GM15510 (cell line): ENCODE results near the gene KRT4.

Experiments used
- POLR2A ChIP-seq: IDR thresholded peaks from 3 replicates; pipeline ENCODE4 v1.6.1; 2011; ENCODE audit warnings: borderline replicate concordance; ENCODE audit not compliant: insufficient read length; ENCODE audit errors: extremely low read depth

The KRT4 gene

GRCh38 chr12:52819731-52820510 is 6.0 kb upstream of the KRT4 start:
- no peak for TF ChIP-seq POLR2A

DNA sequence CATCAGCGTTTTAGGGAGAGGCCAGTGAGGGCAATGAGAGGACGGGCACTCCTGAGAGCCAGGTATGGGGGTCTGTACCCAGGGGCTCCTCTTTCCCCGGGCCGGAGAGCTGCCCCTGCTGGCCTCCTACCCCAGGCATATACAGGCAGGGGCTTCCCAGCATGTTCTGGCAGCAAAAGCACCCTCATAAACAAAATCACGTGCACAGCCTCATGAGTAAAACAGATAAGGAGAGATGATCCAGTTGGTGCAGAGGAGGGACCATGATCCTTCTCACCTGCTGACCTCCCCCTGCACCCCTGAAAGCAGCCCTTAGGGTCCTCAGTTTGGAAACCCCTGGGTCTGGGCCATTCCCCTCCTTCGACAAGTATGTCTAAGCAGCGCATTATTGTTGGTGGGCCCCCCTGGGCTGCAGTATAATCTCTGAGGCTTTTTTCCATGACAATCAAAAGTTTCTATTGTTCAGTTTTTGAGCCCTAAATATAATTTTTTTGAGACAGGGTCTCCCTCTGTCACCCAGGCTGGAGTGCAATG is 5.0 kb upstream of the KRT4 start:
- no peak for TF ChIP-seq POLR2A

DNA sequence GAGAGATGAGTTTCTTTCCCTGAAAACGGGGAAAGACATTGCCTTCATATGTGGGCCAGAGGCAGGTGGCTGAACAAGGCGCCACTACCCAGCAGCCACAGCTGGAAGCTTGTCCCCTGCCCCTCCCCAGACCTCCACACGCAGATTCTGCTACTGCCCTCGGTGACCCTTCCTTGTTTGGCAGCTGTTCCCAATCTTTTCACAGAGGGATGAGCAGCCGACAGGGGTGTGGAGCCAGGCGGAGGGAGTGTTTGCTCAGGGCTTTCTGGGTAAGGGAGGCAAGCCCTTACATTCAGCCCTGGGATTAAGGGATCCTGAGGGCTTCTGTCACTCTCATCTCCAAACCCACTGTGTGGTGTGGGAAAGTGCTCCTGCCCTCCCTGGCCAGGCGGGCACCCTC is 4.5 kb upstream of the KRT4 start:
- no peak for TF ChIP-seq POLR2A

DNA sequence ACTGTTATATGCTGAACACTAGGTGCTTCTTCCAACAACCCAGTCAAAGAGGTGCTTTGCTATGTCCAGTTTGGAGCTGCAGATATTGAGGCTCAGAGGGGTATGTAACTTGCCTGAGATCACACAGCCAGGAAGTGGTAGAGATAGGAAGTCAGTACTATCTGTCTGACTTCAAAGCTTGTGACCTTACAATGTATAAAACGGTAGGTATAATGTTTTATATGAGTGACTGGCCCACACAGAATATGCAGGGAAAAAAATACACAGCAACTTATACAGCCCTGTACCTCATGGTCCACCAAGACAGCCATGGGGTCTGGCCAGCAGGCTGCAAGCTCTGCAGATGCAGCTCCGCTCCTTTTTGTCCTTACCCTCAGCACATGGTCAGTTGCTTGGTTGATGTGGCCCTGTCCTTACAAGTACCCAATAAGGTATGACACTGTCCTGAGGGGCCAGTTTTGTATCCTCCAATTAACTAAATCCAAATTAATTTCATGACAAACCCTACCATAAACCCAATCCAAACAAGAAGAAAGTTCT is 3.9 kb upstream of the KRT4 start:
- TF ChIP-seq POLR2A = no peak

DNA sequence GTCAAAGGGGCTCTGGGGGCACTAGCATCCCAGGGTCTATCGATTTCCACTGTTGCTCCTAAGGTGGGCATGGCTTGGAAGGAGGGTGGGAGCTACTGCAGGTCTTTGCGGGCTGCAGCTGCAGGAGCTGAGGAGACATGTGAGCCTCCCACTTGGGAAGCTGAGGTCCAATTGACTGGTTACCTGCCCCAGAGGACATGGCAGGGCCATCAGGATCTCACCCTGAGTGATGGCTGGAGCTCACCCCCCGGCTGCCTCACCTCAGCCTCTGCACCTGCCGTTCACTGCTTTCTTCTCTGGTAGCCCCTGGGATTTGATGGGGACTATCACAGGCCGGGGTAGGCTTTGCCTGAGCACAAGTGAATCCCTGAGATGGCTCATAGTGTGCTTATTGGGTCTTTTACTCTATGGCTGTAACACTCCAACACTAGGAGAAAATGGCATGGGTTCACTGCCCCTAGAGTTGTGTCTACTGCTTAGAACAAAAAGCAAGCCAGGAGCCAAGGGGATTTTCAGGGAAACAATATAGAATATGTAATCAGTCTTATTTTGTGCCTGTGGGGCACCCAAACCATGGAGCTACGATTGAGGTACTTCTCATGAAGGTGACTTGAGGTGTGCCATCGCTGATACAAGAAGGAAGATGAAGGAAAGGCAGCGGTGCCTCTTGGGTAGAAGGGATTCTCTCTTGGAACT is 3.2 kb upstream of the KRT4 start:
- TF ChIP-seq POLR2A = no peak

DNA sequence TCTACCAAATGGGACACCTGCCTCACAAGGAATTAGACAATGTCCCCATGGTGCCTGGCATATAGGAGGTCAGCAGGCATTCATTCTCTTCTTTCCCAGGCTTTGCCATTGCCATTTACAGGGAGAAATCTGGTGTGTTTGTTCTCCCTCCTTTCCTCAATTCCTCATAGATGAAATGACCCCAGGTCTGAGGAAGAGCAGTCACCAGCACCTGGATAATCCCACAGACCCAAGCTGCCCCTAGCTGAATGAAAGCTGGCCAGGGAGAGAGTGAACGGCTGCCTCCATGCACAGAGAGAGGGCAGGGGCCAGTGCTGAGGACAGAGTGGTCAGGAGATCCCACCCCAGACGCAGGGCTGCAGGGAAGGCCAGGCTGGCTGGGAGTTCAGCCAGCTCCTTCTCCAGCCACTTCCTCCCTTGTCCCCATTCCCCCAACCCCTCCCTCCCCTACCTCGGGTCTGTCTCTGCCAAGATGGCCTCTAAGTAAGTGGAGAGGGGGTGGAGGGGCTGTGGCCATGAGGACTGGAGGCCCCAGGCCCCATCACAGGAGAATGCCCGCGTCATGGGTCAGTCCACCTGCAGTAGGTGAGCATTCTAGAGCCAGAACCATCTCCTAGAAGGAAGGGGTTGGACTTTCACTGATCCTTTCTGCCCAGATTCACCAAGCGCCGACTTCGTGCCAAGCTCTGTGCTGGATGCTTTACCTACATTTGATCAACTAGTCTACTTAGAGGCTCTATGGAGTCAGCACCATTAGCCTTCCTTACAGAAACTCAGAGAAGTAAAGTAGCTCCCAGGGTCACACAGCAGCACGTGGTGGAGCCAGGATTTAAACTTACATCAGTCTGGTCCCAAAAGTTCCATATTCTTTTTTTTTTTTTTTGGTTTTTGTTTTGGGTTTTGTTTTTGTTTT is 2.0 kb upstream of the KRT4 start:
- no peak for TF ChIP-seq POLR2A

- no peak for TF ChIP-seq POLR2A
Observed at GRCh38 chr12:52815161-52815560, 1.2 kb upstream of the KRT4 start.

GRCh38 chr12:52814710-52815155 is 817 bp upstream of the KRT4 start:
- no peak for TF ChIP-seq POLR2A

- no peak for TF ChIP-seq POLR2A
Observed at GRCh38 chr12:52813203-52813819, 605 bp downstream of the KRT4 start.

GRCh38 chr12:52812749-52813148 is 1.2 kb downstream of the KRT4 start:
- TF ChIP-seq POLR2A = no peak

DNA sequence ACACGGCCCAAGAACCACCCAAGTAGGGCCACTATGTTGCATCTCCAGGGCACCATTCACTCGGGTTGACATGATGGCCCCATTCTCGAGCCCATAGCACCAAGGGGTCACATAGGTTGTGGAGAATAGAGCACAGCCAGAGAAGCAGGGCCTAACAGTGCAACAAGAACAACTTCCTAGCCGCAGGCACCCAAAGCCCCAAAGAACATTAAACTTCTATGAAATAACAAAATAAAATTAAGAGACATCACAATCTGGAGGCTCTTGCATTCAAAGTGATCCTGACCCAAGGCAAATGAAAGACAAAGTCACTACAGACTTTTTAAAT is 1.9 kb downstream of the KRT4 start:
- TF ChIP-seq POLR2A = no peak

DNA sequence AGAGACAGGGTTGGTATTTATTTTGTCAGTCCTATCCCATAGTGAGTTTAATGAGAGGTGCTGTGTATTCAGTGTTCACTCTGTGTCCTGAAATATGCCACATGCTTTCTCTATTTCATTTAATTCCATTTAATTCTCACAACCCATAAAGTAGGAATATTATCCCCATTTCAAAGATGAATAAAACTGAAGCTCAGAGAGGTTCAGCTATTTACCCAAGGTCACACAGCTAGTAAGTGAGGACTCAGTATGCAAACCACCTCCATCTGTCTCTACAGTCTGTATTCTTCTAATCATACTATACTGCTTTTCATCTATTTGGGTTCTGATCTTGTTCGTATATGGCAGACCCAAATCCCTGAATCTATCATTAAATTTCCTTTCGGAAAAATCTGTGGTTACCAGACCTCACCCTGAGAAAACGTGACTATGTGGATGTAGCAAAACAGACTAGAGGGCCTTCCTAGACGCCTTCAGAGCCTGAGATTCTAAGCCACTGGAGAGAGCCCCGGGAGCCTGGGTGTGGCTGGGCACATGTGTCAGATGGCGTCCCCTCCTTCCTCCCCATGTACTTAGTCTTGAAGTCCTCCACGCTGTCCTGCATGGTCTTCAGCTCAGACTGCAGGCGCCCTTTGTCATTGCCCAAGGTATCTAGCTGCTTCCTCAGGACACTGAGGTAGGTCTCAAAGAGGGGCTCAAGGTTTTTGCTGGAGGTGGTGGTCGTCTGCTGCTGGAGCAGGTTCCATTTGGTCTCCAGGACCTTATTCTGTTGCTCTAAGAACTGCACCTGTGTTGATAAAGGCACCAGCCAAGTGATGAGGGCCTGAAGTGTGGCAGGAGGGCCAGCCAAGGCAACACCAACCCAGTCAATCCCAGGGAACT is 2.5 kb downstream of the KRT4 start:
- TF ChIP-seq POLR2A = no peak

DNA sequence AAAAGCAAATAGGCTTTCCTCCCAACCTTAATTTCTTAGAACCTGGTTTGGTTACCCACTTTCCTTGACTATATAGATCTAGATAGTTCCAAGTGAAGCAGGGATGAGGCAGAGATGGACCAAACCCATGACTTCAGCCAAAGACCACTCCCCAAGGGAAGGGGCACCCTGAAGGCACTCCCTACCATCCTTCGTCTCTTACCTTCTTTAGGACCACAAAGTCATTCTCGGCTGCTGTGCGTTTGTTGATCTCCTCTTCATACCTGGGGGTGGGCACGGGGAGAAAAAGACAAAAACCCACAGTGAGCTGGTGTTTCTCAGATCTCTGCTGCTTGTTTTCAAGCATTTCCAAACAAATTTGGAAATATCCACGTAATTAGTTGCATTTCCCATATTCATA is 3.4 kb downstream of the KRT4 start:
- TF ChIP-seq POLR2A = no peak

GRCh38 chr12:52809166-52809565 is 4.8 kb downstream of the KRT4 start:
- TF ChIP-seq POLR2A = no peak

DNA sequence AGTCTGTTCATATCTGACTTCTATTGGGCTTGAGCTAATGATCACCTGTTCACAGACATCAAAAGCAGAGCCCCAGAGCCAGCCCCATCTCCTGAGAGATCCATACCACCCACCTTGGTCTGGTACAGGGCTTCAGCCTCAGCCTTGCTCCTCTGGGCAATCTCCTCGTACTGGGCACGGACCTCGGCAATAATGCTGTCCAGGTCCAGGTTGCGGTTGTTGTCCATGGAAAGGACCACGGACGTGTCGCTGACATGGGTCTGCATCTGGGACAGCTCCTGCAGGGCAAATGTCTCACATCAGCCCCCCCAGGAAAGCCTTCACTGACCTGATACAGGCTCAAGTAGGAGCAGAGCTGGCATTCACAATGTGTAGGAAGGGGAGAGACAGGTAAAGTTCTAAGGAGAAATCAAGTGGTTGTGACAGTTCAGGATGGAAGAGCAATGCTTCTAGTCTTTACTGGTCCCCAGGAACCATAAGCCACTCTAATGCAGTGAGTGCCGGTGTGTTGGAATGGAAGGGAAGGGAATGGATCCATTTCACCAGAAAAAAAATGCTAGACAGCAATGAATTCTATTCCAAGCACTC is 5.2 kb downstream of the KRT4 start:
- TF ChIP-seq POLR2A = no peak
